Lower leg skin (tissue), 4 donors: ENCODE data around the gene SPTLC2. TPM values are rescaled to one million over a fixed set of nuclear protein-coding genes. Genes with fewer than 3 reads are reported as not detected.
A peak's percentile ranks its signal among the peaks of the same experiment; 100 is the strongest.

Experiments
- DNase-seq, 2 donors: peaks; one replicate each; pipeline ENCODE4 v3.0.0-alpha.2; 2019; ENCODE audit warnings: low spot score in 2 of 2
- H3K4me3 ChIP-seq: fragments of 200-600 bp; sonication (generic); 2 replicates; pipeline ENCODE4 v1.5.1; 2017; ENCODE audit warnings: mild to moderate bottlenecking, low read depth; ENCODE audit not compliant: poor library complexity, severe bottlenecking
- POLR2A ChIP-seq, 2 donors: fragments of 450-650 bp; IDR thresholded peaks; one replicate each; pipeline ENCODE4 v1.6.1; 2016 to 2017; ENCODE audit warnings: antibody characterized with exemption in 2 of 2, mild to moderate bottlenecking in 1 of 2, moderate library complexity in 1 of 2
- WGBS, 2 donors: methylation state at CpG; one replicate each; pipeline ENCODE4 v1.1.5; 2018; 5-methylcytosine and 5-hydroxymethylcytosine counted together
- intact Hi-C: fragments of 100-400 bp; cut with DNase I; formaldehyde crosslinking; loops from one replicate; pipeline ENCODE4 v1.15.0; 2023; ENCODE audit warnings: low total_unique reads
- total RNA-seq, 4 donors: library from RNA; depleted of rRNA; stranded (reverse); fragments of >200 nt; gene quantifications; one replicate each; pipeline ENCODE4 v1.1.0, GENCODE V29; 2016
- TF ChIP-seq, protein P1 (sequence below), 3 donors: fragments of 450-650 bp; IDR thresholded peaks; one replicate each; pipeline ENCODE4 v1.5.1; 2016; ENCODE audit warnings: antibody characterized with exemption in 3 of 3, mild to moderate bottlenecking in 3 of 3, moderate library complexity in 2 of 3

SPTLC2 gene
- total RNA-seq, 4 donors from 2014 or later: 18.4 to 31.8 (median 22.1) TPM

DNA sequence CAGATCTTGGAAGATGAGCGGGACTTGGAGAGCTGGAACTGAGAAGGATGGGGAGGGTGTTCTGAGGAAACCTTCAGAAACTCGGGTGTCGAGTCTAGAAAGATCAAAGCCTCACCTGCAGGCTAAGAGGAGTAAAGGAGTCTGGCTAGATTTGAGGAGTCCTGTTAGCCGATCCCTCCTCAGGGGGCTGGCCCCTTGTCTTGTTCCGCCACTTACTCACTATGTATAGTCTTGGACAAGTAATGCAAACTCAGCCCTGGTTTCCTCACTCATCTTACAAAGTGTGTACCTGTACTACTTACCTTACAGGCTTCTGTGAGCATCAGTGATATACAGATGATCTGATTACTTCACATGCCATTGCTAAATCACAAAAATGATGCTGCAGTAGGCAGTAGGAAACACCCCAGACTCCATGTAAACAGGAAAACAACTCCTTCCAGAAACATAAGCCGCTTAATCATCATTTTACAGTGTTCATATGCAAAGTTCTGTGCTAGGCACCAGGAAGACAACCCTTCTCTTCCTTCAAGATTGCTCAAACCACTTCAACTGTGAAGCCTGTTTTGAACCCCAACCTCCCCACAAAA, 2.0 kb upstream of the SPTLC2 start:
- 65 to 72% methylated on average over 6 of the region's 6 CpGs for WGBS, 2 donors

GRCh38 chr14:77616133-77616453, 344 bp downstream of the SPTLC2 start:
- no peak for DNase-seq
- 0% methylated on average over 1 to 7 of the region's 32 CpGs for WGBS, 2 donors
- intact Hi-C loops: no loop called here

More for the DNA sequence above, 2.0 kb upstream of the SPTLC2 start:
- H3K4me3 ChIP-seq: no peak overlapping the region
- intact Hi-C loops: no loop called here
- peak in 1 of 2 donors; percentile 13 for DNase-seq
- no peak for TF ChIP-seq POLR2A (IDR thresholded peaks at IDR 0.05)
- TF ChIP-seq, protein P1, sequence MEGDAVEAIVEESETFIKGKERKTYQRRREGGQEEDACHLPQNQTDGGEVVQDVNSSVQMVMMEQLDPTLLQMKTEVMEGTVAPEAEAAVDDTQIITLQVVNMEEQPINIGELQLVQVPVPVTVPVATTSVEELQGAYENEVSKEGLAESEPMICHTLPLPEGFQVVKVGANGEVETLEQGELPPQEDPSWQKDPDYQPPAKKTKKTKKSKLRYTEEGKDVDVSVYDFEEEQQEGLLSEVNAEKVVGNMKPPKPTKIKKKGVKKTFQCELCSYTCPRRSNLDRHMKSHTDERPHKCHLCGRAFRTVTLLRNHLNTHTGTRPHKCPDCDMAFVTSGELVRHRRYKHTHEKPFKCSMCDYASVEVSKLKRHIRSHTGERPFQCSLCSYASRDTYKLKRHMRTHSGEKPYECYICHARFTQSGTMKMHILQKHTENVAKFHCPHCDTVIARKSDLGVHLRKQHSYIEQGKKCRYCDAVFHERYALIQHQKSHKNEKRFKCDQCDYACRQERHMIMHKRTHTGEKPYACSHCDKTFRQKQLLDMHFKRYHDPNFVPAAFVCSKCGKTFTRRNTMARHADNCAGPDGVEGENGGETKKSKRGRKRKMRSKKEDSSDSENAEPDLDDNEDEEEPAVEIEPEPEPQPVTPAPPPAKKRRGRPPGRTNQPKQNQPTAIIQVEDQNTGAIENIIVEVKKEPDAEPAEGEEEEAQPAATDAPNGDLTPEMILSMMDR (IDR thresholded peaks at IDR 0.05): no peak

DNA sequence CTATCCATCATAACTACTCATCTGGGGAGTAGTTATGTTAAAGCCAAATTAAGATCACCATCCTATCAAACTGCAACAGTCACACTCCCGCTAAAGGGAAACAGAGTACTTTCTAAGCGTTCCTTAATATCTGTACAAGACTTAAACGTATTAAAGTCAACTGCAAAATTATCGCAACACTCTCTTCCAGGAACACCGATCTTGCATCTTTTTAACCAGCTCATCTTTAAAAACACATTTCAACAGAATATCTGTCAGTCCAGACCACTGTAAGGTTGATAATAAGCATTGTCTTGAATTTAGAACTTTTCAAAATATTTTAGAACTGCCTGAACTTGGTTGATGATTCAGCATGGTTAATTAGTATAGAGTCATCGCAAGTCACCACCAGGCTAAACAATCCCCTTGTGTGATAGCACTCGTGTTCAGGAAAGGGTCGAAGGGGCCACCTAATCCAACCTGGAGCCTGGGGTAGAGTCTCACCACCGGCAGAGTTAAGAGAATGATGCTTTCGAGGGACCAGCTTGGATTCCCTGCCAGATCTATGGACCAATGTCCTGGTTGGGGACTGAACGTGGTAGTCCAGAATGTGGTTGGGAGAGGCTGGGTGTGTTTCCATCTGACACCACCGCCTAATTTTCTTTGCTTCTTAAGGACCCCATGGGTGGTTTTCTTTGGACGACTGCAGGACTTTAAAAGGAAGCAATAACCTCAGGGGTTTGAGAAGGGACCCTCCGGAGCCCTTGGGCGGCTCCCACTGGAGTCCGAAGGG, 890 bp downstream of the SPTLC2 start:
- intact Hi-C loops: no loop called here
- TF ChIP-seq, protein P1 (IDR thresholded peaks at IDR 0.05): no peak
- no peak for TF ChIP-seq POLR2A (IDR thresholded peaks at IDR 0.05)
- peak overlapping the region; percentile 90 for H3K4me3 ChIP-seq
- DNase-seq: no peak
- 4 to 5% methylated on average over 15 to 16 of the region's 16 CpGs for WGBS, 2 donors

More at GRCh38 chr14:77616133-77616453, 344 bp downstream of the SPTLC2 start:
- no peak for TF ChIP-seq POLR2A (IDR thresholded peaks at IDR 0.05)
- TF ChIP-seq, protein P1 (IDR thresholded peaks at IDR 0.05): no peak
- peak overlapping the region; percentile 90 for H3K4me3 ChIP-seq

DNA sequence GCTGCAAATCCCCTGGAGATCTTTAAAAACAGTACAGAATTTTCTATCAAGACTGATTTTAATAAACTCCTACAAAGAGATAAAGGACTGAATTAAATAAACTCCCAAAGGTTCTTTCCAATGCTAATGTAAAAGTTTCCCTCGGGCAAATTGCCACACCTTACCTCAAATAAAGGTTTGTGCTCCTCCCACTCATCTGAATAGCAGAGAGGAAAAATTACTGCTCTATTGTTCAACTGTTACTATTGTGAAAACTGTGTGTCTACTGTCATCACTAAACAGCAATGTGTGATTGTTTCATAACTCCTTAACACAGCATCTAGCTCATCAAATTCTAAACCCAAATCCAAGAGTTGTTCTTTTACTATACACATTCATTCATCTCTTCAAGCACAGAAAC, 3.2 kb downstream of the SPTLC2 start:
- WGBS, 2 donors: 23 to 33% methylated on average over 1 of the region's 1 CpG
- peak in 1 of 2 donors; percentile 10 for DNase-seq
- no peak overlapping the region for H3K4me3 ChIP-seq
- no peak for TF ChIP-seq POLR2A (IDR thresholded peaks at IDR 0.05)
- TF ChIP-seq, protein P1 (IDR thresholded peaks at IDR 0.05): no peak
- intact Hi-C loops: no loop called here

DNA sequence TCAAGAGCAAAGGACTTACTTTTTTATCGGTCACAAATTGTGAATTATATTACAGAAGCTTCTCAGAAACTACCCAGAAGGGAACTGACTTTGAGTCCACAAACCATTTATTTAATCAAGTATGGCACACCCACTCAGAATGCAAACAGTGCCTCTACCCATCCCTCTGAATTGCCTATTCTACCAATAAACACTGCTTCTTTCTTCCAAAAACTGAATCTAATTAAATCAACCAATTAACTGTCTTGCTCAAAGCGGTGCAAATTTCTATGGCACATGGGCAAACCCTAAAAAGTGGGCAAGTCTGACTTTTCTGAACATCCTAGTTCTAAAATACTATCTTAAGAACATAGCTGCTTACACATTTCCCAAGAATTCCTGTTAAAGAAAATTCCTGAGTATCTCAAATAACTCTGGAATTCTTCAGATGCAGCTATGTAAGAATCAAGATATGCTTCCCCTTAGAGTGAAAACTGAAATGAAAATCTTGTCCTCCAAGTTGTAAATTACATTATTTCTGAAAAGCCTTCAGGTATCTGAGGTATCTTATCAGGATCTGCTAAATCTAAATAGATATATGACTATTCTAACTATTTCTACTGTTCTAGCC, 4.3 kb downstream of the SPTLC2 start:
- TF ChIP-seq, protein P1 (IDR thresholded peaks at IDR 0.05): no peak
- TF ChIP-seq POLR2A (IDR thresholded peaks at IDR 0.05): no peak
- 78 to 87% methylated on average over 2 of the region's 2 CpGs for WGBS, 2 donors
- intact Hi-C loops: no loop called here
- no peak for DNase-seq
- H3K4me3 ChIP-seq: no peak overlapping the region
